Measurements from ENCODE around the gene REELD1. TPM values are rescaled to one million over a fixed set of nuclear protein-coding genes. Genes with fewer than 3 reads are reported as not detected.

Gene REELD1
- total RNA-seq, 1 experiment from 2014 or later = not detected

- no peak overlapping the region for H2AFZ ChIP-seq (ENCODE audit: low read length)
- H3K4me2 ChIP-seq (ENCODE audit: low read depth, low read length, poor library complexity, severe bottlenecking) = no peak overlapping the region
- no peaks in the 10 kb centered on the region for H3K9me3 ChIP-seq (ENCODE audit: low read length)
- no peak overlapping the region for H3K4me3 ChIP-seq (ENCODE audit: low read length)
- H3K27me3 ChIP-seq (ENCODE audit: low read length) = no peaks in the 10 kb centered on the region
- H4K20me1 ChIP-seq (ENCODE audit: insufficient read depth, low read depth, low read length) = no peaks in the 10 kb centered on the region
- no peak for DNase-seq
- no peak overlapping the region for H3K27ac ChIP-seq (ENCODE audit: low read length)
- peaks cover 6% of the 10 kb centered on the region; the same call in 1 of the 2 replicates for H3K4me1 ChIP-seq (ENCODE audit: low read length)
- H3K9ac ChIP-seq (ENCODE audit: low read length) = no peak overlapping the region
- no peaks in the 10 kb centered on the region for H3K79me2 ChIP-seq (ENCODE audit: low read length)
- H3K36me3 ChIP-seq (ENCODE audit: insufficient read depth, low read length) = no peaks in the 10 kb centered on the region
- H3K9me2 ChIP-seq (replicated peaks; ENCODE audit: insufficient read depth, low read length) = no peaks in the 10 kb centered on the region
Observed at GRCh38 chr4:146245246-146245645, 30.9 kb downstream of the REELD1 start.

GRCh38 chr4:146245850-146246249, 31.5 kb downstream of the REELD1 start:
- no peaks in the 10 kb centered on the region for H3K79me2 ChIP-seq (ENCODE audit: low read length)
- no peaks in the 10 kb centered on the region for H3K9me3 ChIP-seq (ENCODE audit: low read length)
- H3K27me3 ChIP-seq (ENCODE audit: low read length) = no peaks in the 10 kb centered on the region
- H3K4me3 ChIP-seq (ENCODE audit: low read length) = no peak overlapping the region
- no peaks in the 10 kb centered on the region for H4K20me1 ChIP-seq (ENCODE audit: insufficient read depth, low read depth, low read length)
- DNase-seq = no peak
- H2AFZ ChIP-seq (ENCODE audit: low read length) = no peak overlapping the region
- no peak overlapping the region for H3K27ac ChIP-seq (ENCODE audit: low read length)
- no peaks in the 10 kb centered on the region for H3K36me3 ChIP-seq (ENCODE audit: insufficient read depth, low read length)
- no peak overlapping the region for H3K9ac ChIP-seq (ENCODE audit: low read length)
- H3K9me2 ChIP-seq (replicated peaks; ENCODE audit: insufficient read depth, low read length) = no peaks in the 10 kb centered on the region
- H3K4me2 ChIP-seq (ENCODE audit: low read depth, low read length, poor library complexity, severe bottlenecking) = no peak overlapping the region
- H3K4me1 ChIP-seq (ENCODE audit: low read length) = peaks cover 6% of the 10 kb centered on the region; the same call in 1 of the 2 replicates

GRCh38 chr4:146246381-146246780, 32.0 kb downstream of the REELD1 start:
- no peaks in the 10 kb centered on the region for H3K9me3 ChIP-seq (ENCODE audit: low read length)
- H4K20me1 ChIP-seq (ENCODE audit: insufficient read depth, low read depth, low read length) = no peaks in the 10 kb centered on the region
- no peaks in the 10 kb centered on the region for H3K27me3 ChIP-seq (ENCODE audit: low read length)
- no peak overlapping the region for H3K4me3 ChIP-seq (ENCODE audit: low read length)
- H3K27ac ChIP-seq (ENCODE audit: low read length) = no peak overlapping the region
- no peaks in the 10 kb centered on the region for H3K36me3 ChIP-seq (ENCODE audit: insufficient read depth, low read length)
- DNase-seq = no peak
- H3K79me2 ChIP-seq (ENCODE audit: low read length) = no peaks in the 10 kb centered on the region
- H2AFZ ChIP-seq (ENCODE audit: low read length) = no peak overlapping the region
- H3K9ac ChIP-seq (ENCODE audit: low read length) = no peak overlapping the region
- H3K4me1 ChIP-seq (ENCODE audit: low read length) = peaks cover 5% of the 10 kb centered on the region; the same call in 1 of the 2 replicates
- H3K9me2 ChIP-seq (replicated peaks; ENCODE audit: insufficient read depth, low read length) = no peaks in the 10 kb centered on the region
- no peak overlapping the region for H3K4me2 ChIP-seq (ENCODE audit: low read depth, low read length, poor library complexity, severe bottlenecking)

- Histone ChIP-seq H3K79me2 (ENCODE audit: low read length) (no peaks in the 10 kb centered on the region), H3K9me3 (ENCODE audit: low read length) (no peaks in the 10 kb centered on the region), H3K27me3 (ENCODE audit: low read length) (no peaks in the 10 kb centered on the region), H3K4me1 (ENCODE audit: low read length) (no peaks in the 10 kb centered on the region), H4K20me1 (ENCODE audit: insufficient read depth, low read depth, low read length) (no peaks in the 10 kb centered on the region), H3K36me3 (ENCODE audit: insufficient read depth, low read length) (no peaks in the 10 kb centered on the region), H3K9me2 (replicated peaks; ENCODE audit: insufficient read depth, low read length) (no peaks in the 10 kb centered on the region), H3K9ac (ENCODE audit: low read length) (no peak overlapping the region), H3K27ac (ENCODE audit: low read length) (no peak overlapping the region), H3K4me3 (ENCODE audit: low read length) (no peak overlapping the region), H3K4me2 (ENCODE audit: low read depth, low read length, poor library complexity, severe bottlenecking) (no peak overlapping the region), H2AFZ (ENCODE audit: low read length) (no peak overlapping the region)
- DNase-seq = no peak
Observed at GRCh38 chr4:146247356-146247755, 33.0 kb downstream of the REELD1 start.

GRCh38 chr4:146252969-146253611, 38.8 kb downstream of the REELD1 start:
- H3K9me3 ChIP-seq (ENCODE audit: low read length) = no peaks in the 10 kb centered on the region
- no peak overlapping the region for H3K4me3 ChIP-seq (ENCODE audit: low read length)

GRCh38 chr4:146255463-146255862, 41.1 kb downstream of the REELD1 start:
- H3K36me3 ChIP-seq (ENCODE audit: insufficient read depth, low read length) = no peaks in the 10 kb centered on the region
- H3K9me3 ChIP-seq (ENCODE audit: low read length) = no peaks in the 10 kb centered on the region
- no peak overlapping the region for H3K27ac ChIP-seq (ENCODE audit: low read length)
- H3K9me2 ChIP-seq (replicated peaks; ENCODE audit: insufficient read depth, low read length) = no peaks in the 10 kb centered on the region
- no peak overlapping the region for H3K4me3 ChIP-seq (ENCODE audit: low read length)
- H3K4me2 ChIP-seq (ENCODE audit: low read depth, low read length, poor library complexity, severe bottlenecking) = no peak overlapping the region
- no peaks in the 10 kb centered on the region for H3K79me2 ChIP-seq (ENCODE audit: low read length)
- H3K4me1 ChIP-seq (ENCODE audit: low read length) = peaks cover 9% of the 10 kb centered on the region
- no peak for DNase-seq
- H3K9ac ChIP-seq (ENCODE audit: low read length) = no peak overlapping the region
- no peaks in the 10 kb centered on the region for H4K20me1 ChIP-seq (ENCODE audit: insufficient read depth, low read depth, low read length)
- H3K27me3 ChIP-seq (ENCODE audit: low read length) = no peaks in the 10 kb centered on the region
- H2AFZ ChIP-seq (ENCODE audit: low read length) = no peak overlapping the region

More at GRCh38 chr4:146252969-146253611, 38.8 kb downstream of the REELD1 start:
- Histone ChIP-seq H3K4me2 (ENCODE audit: low read depth, low read length, poor library complexity, severe bottlenecking) (no peak overlapping the region), H3K79me2 (ENCODE audit: low read length) (no peaks in the 10 kb centered on the region), H3K36me3 (ENCODE audit: insufficient read depth, low read length) (no peaks in the 10 kb centered on the region), H2AFZ (ENCODE audit: low read length) (no peak overlapping the region), H4K20me1 (ENCODE audit: insufficient read depth, low read depth, low read length) (no peaks in the 10 kb centered on the region), H3K27me3 (ENCODE audit: low read length) (no peaks in the 10 kb centered on the region), H3K27ac (ENCODE audit: low read length) (no peak overlapping the region), H3K4me1 (ENCODE audit: low read length) (peaks cover 9% of the 10 kb centered on the region), H3K9ac (ENCODE audit: low read length) (no peak overlapping the region), H3K9me2 (replicated peaks; ENCODE audit: insufficient read depth, low read length) (no peaks in the 10 kb centered on the region)
- no peak for DNase-seq

- Histone ChIP-seq H3K4me1 (ENCODE audit: low read length) (peaks cover 9% of the 10 kb centered on the region), H3K27ac (ENCODE audit: low read length) (no peak overlapping the region), H3K4me3 (ENCODE audit: low read length) (no peak overlapping the region), H3K79me2 (ENCODE audit: low read length) (no peaks in the 10 kb centered on the region), H4K20me1 (ENCODE audit: insufficient read depth, low read depth, low read length) (no peaks in the 10 kb centered on the region), H3K9me2 (replicated peaks; ENCODE audit: insufficient read depth, low read length) (no peaks in the 10 kb centered on the region), H3K27me3 (ENCODE audit: low read length) (no peaks in the 10 kb centered on the region), H3K36me3 (ENCODE audit: insufficient read depth, low read length) (no peaks in the 10 kb centered on the region), H3K4me2 (ENCODE audit: low read depth, low read length, poor library complexity, severe bottlenecking) (no peak overlapping the region), H2AFZ (ENCODE audit: low read length) (no peak overlapping the region), H3K9me3 (ENCODE audit: low read length) (no peaks in the 10 kb centered on the region), H3K9ac (ENCODE audit: low read length) (no peak overlapping the region)
- DNase-seq = no peak
Observed at GRCh38 chr4:146255874-146256273, 41.5 kb downstream of the REELD1 start.

- H3K4me2 ChIP-seq (ENCODE audit: low read depth, low read length, poor library complexity, severe bottlenecking) = no peak overlapping the region
- no peaks in the 10 kb centered on the region for H3K9me3 ChIP-seq (ENCODE audit: low read length)
Observed at GRCh38 chr4:146256328-146256727, 42.0 kb downstream of the REELD1 start.

More at GRCh38 chr4:146256328-146256727, 42.0 kb downstream of the REELD1 start:
- Histone ChIP-seq H3K36me3 (ENCODE audit: insufficient read depth, low read length) (no peaks in the 10 kb centered on the region), H3K27me3 (ENCODE audit: low read length) (no peaks in the 10 kb centered on the region), H3K27ac (ENCODE audit: low read length) (no peak overlapping the region), H3K4me3 (ENCODE audit: low read length) (no peak overlapping the region), H2AFZ (ENCODE audit: low read length) (no peak overlapping the region), H3K4me1 (ENCODE audit: low read length) (peaks cover 9% of the 10 kb centered on the region), H3K9me2 (replicated peaks; ENCODE audit: insufficient read depth, low read length) (no peaks in the 10 kb centered on the region), H4K20me1 (ENCODE audit: insufficient read depth, low read depth, low read length) (no peaks in the 10 kb centered on the region), H3K79me2 (ENCODE audit: low read length) (no peaks in the 10 kb centered on the region), H3K9ac (ENCODE audit: low read length) (no peak overlapping the region)
- no peak for DNase-seq

All from Karpas-422 (cell line).